Neuronal stem cell (in vitro differentiated cells): Measurements from ENCODE around the gene DAB2.

ENCODE experiments used
- DNase-seq: peaks from one replicate; pipeline ENCODE4 v3.0.0-alpha.2; 2013; ENCODE audit warnings: low spot score
- H2AFZ ChIP-seq: one replicate; pipeline ENCODE4 v1.6.1; 2013; ENCODE audit warnings: mild to moderate bottlenecking, low read length, inconsistent platforms
- H2AK5ac ChIP-seq: 2 replicates; pipeline ENCODE4 v1.6.1; 2013; ENCODE audit warnings: low read depth, mild to moderate bottlenecking, inconsistent platforms, low read length, moderate library complexity, mixed read lengths
- H2BK120ac ChIP-seq: 2 replicates; pipeline ENCODE4 v1.6.1; 2013; ENCODE audit warnings: low read depth, mild to moderate bottlenecking, inconsistent platforms, low read length, moderate library complexity, mixed read lengths
- H2BK12ac ChIP-seq: one replicate; pipeline ENCODE4 v1.6.1; 2013; ENCODE audit warnings: low read length, inconsistent platforms
- H2BK15ac ChIP-seq: 2 replicates; pipeline ENCODE4 v1.6.1; 2013; ENCODE audit warnings: mild to moderate bottlenecking, low read length, inconsistent platforms, mixed read lengths
- H2BK5ac ChIP-seq: one replicate; pipeline ENCODE4 v1.6.1; 2013; ENCODE audit warnings: inconsistent platforms, mild to moderate bottlenecking, low read length, moderate library complexity
- H3K14ac ChIP-seq: one replicate; pipeline ENCODE4 v1.6.1; 2013; ENCODE audit warnings: low read length, inconsistent platforms
- H3K18ac ChIP-seq: 2 replicates; pipeline ENCODE4 v1.6.1; 2013; ENCODE audit warnings: low read length, inconsistent platforms
- H3K23ac ChIP-seq: 2 replicates; pipeline ENCODE4 v1.6.1; 2013; ENCODE audit warnings: low read depth, mild to moderate bottlenecking, mixed read lengths, low read length, inconsistent platforms; ENCODE audit not compliant: poor library complexity
- H3K27ac ChIP-seq: replicated peaks from 3 replicates; pipeline ENCODE4 v1.5.1; 2013; ENCODE audit warnings: low read length, inconsistent platforms
- H3K27me3 ChIP-seq, 3 experiments: 2 replicates each; pipeline ENCODE4 v1.6.1; 2013; ENCODE audit warnings: low read length in 3 of 3, mild to moderate bottlenecking in 2 of 3, inconsistent platforms in 1 of 3, low read depth in 1 of 3, mixed read lengths in 1 of 3, moderate library complexity in 1 of 3; ENCODE audit not compliant: control insufficient read depth in 3 of 3, insufficient read depth in 3 of 3
- H3K36me3 ChIP-seq, 2 donors: replicated peaks in 1 of 2; 2 replicates each; pipeline ENCODE4 v1.6.1; 2013; ENCODE audit warnings: low read length in 2 of 2; ENCODE audit not compliant: control insufficient read depth in 2 of 2, insufficient read depth in 2 of 2
- H3K4ac ChIP-seq: 2 replicates; pipeline ENCODE4 v1.6.1; 2013; ENCODE audit warnings: inconsistent platforms, mild to moderate bottlenecking, low read length, moderate library complexity
- H3K4me1 ChIP-seq, 2 donors: 1 replicate in 1 of 2; 2 replicates in 1 of 2; pipeline ENCODE4 v1.6.1; 2013; ENCODE audit warnings: low read length in 2 of 2, low read depth in 1 of 2; ENCODE audit not compliant: control insufficient read depth in 2 of 2, insufficient read depth in 1 of 2
- H3K4me2 ChIP-seq: one replicate; pipeline ENCODE4 v1.6.1; 2013; ENCODE audit warnings: mild to moderate bottlenecking, low read length, inconsistent platforms; ENCODE audit not compliant: insufficient read depth, poor library complexity, severe bottlenecking
- H3K4me3 ChIP-seq, 2 donors: 2 replicates each; pipeline ENCODE4 v1.5.1; 2013; ENCODE audit warnings: low read length in 2 of 2, mild to moderate bottlenecking in 2 of 2, inconsistent platforms in 1 of 2, moderate library complexity in 1 of 2
- H3K79me1 ChIP-seq: one replicate; pipeline ENCODE4 v1.6.1; 2013; ENCODE audit warnings: low read depth, mild to moderate bottlenecking, inconsistent platforms, low read length, moderate library complexity
- H3K9ac ChIP-seq: one replicate; pipeline ENCODE4 v1.6.1; 2013; ENCODE audit warnings: mild to moderate bottlenecking, low read depth, low read length, inconsistent platforms; ENCODE audit not compliant: poor library complexity
- H3K9me3 ChIP-seq, 2 donors: replicated peaks in 1 of 2; 2 replicates each; pipeline versions ENCODE3 to v1.6.1; 2013; ENCODE audit warnings: low read length in 2 of 2, mild to moderate bottlenecking in 2 of 2, inconsistent platforms in 1 of 2, low read depth in 1 of 2, mixed read lengths in 1 of 2, moderate library complexity in 1 of 2; ENCODE audit not compliant: control insufficient read depth in 2 of 2, insufficient read depth in 1 of 2
- H4K8ac ChIP-seq: one replicate; pipeline ENCODE4 v1.6.1; 2013; ENCODE audit warnings: low read depth, mild to moderate bottlenecking, inconsistent platforms, low read length, moderate library complexity
- H4K91ac ChIP-seq: one replicate; pipeline ENCODE4 v1.6.1; 2013; ENCODE audit warnings: low read length, low read depth, mild to moderate bottlenecking, inconsistent platforms; ENCODE audit not compliant: poor library complexity
- WGBS, 2 donors: extraction: QIAGEN DNeasy Blood & Tissue Kit; methylation state at CpG; one replicate each; pipeline ENCODE4 v1.1.7; 2013; ENCODE audit warnings: missing lambda C conversion rate in 2 of 2, mixed read lengths in 1 of 2; ENCODE audit not compliant: insufficient read length in 2 of 2, insufficient replicate concordance in 1 of 2; ENCODE audit errors: extremely low coverage in 2 of 2; 5-methylcytosine and 5-hydroxymethylcytosine counted together

Gene DAB2

GRCh38 chr5:39469777-39470415 lies 45.1 kb upstream of the DAB2 start:
- H3K4me2 ChIP-seq, result no peak overlapping the region
- H3K4ac ChIP-seq, result no peak overlapping the region
- no peak overlapping the region for H3K9ac ChIP-seq
- peak overlapping the region; percentile 12 for H2AFZ ChIP-seq
- H2BK5ac ChIP-seq, result no peak overlapping the region
- H4K8ac ChIP-seq, result no peak overlapping the region
- no peak overlapping the region for H2BK15ac ChIP-seq
- no peak overlapping the region for H2BK12ac ChIP-seq
- no peaks in the 10 kb centered on the region for H3K9me3 ChIP-seq
- H3K18ac ChIP-seq, result no peak overlapping the region
- no peak overlapping the region for H2BK120ac ChIP-seq
- H3K79me1 ChIP-seq, result no peaks in the 10 kb centered on the region
- DNase-seq, result no peak
- no CpG with 5 or more reads among the region's 6 CpGs for WGBS, 2 donors
- H3K27me3 ChIP-seq, result no peaks in the 10 kb centered on the region
- no peak overlapping the region for H2AK5ac ChIP-seq
- no peak overlapping the region for H4K91ac ChIP-seq
- H3K14ac ChIP-seq, result no peak overlapping the region
- no peaks in the 10 kb centered on the region for H3K36me3 ChIP-seq
- H3K4me1 ChIP-seq, result no peaks in the 10 kb centered on the region
- no peak overlapping the region for H3K4me3 ChIP-seq
- H3K27ac ChIP-seq, result no peak overlapping the region
- H3K23ac ChIP-seq, result no peak overlapping the region

GRCh38 chr5:39469176-39469575 lies 44.4 kb upstream of the DAB2 start:
- Histone ChIP-seq H2AFZ (no peak overlapping the region), H2AK5ac (no peak overlapping the region), H3K36me3 (no peaks in the 10 kb centered on the region), H4K8ac (no peak overlapping the region), H3K9ac (no peak overlapping the region), H3K27me3 (no peaks in the 10 kb centered on the region), H3K27ac (no peak overlapping the region), H3K4me2 (no peak overlapping the region), H3K4ac (no peak overlapping the region), H3K9me3 (no peaks in the 10 kb centered on the region), H2BK120ac (no peak overlapping the region), H3K23ac (no peak overlapping the region), H2BK12ac (no peak overlapping the region), H3K79me1 (no peaks in the 10 kb centered on the region), H4K91ac (no peak overlapping the region), H2BK15ac (no peak overlapping the region), H3K18ac (no peak overlapping the region), H3K4me3 (no peak overlapping the region), H3K4me1 (no peaks in the 10 kb centered on the region), H3K14ac (no peak overlapping the region), H2BK5ac (no peak overlapping the region)
- no peak for DNase-seq
- no CpG with 5 or more reads among the region's 1 CpG for WGBS, 2 donors

GRCh38 chr5:39466846-39467245 lies 42.1 kb upstream of the DAB2 start:
- no peak overlapping the region for H2AFZ ChIP-seq
- no peaks in the 10 kb centered on the region for H3K27me3 ChIP-seq
- no peak overlapping the region for H2BK15ac ChIP-seq
- no peaks in the 10 kb centered on the region for H3K4me1 ChIP-seq
- H3K14ac ChIP-seq, result no peak overlapping the region
- no peak overlapping the region for H3K27ac ChIP-seq
- H3K9me3 ChIP-seq, result no peaks in the 10 kb centered on the region
- H3K79me1 ChIP-seq, result no peaks in the 10 kb centered on the region
- WGBS, 2 donors, result no CpG with 5 or more reads among the region's 1 CpG
- H3K36me3 ChIP-seq, result no peaks in the 10 kb centered on the region
- no peak overlapping the region for H2BK5ac ChIP-seq
- H2BK120ac ChIP-seq, result no peak overlapping the region
- H3K23ac ChIP-seq, result no peak overlapping the region
- H3K4ac ChIP-seq, result no peak overlapping the region
- H3K4me2 ChIP-seq, result no peak overlapping the region
- H3K18ac ChIP-seq, result no peak overlapping the region
- H4K8ac ChIP-seq, result no peak overlapping the region
- H2BK12ac ChIP-seq, result no peak overlapping the region
- no peak overlapping the region for H3K9ac ChIP-seq
- no peak overlapping the region for H4K91ac ChIP-seq
- no peak for DNase-seq
- H3K4me3 ChIP-seq, result no peak overlapping the region
- no peak overlapping the region for H2AK5ac ChIP-seq

- WGBS, 2 donors, result no CpG with 5 or more reads among the region's 2 CpGs
- Histone ChIP-seq H3K36me3 (no peaks in the 10 kb centered on the region), H2BK15ac (no peak overlapping the region), H2BK5ac (no peak overlapping the region), H2AFZ (peak overlapping the region; percentile 16), H2BK120ac (no peak overlapping the region), H2AK5ac (no peak overlapping the region), H3K23ac (no peak overlapping the region), H3K27ac (no peak overlapping the region), H4K8ac (no peak overlapping the region), H3K9ac (no peak overlapping the region), H3K4me2 (no peak overlapping the region), H4K91ac (no peak overlapping the region), H3K9me3 (no peaks in the 10 kb centered on the region), H3K18ac (no peak overlapping the region), H2BK12ac (no peak overlapping the region), H3K4me1 (no peaks in the 10 kb centered on the region), H3K14ac (no peak overlapping the region), H3K4me3 (no peak overlapping the region), H3K4ac (no peak overlapping the region), H3K79me1 (no peaks in the 10 kb centered on the region), H3K27me3 (no peaks in the 10 kb centered on the region)
- no peak for DNase-seq
Measured at GRCh38 chr5:39465843-39466242, 41.1 kb upstream of the DAB2 start.
